Measurements from ENCODE around the gene SYNE1. TPM values are rescaled to one million over a fixed set of nuclear protein-coding genes. Genes with fewer than 3 reads are reported as not detected.

Gene SYNE1
- polyA plus RNA-seq, 2 of the 4 experiments (the other 2 are of a cell fraction): 10.5 to 28.5 TPM

DNA sequence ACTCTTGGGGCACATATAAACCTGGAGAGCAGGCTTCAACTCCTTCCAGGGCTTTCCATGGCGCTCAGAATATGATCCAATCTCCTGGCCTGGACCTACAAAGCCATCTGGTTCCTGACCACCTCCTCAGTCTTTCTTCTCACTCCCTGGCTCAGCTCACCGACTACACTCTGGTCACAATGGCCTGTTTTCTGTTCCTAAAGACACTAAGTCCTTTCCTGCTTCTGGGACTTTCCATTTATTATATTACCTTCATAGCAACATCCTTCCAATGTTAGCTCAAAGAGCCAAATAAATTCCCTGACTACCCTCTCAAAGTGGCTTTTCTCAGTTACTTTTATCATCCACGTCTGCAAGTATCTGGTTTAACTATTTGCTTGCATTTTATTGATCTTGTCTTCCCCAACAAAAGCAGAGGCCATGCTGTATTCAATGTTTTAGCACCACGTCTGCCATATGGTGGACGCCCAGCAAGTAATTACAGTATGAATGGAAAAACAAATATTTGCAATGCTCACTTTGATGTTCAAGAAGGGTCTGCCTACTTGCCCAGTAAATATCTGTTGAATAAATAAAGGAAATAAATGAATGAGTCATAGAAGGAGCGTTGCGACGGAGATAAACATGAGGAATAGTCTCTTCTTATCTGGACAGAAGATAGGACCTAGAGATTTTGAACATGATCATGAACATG lies 501.3 kb downstream of the SYNE1 start:
- peaks cover 14% of the 10 kb centered on the region; the same call in 2 of the 3 replicates for H3K4me1 ChIP-seq
- WGBS (ENCODE audit: missing lambda C conversion rate): 38% methylated on average over 8 of the region's 8 CpGs
- H3K4me3 ChIP-seq: no peak overlapping the region
- DNase-seq (ENCODE audit: low read depth in 1 of 2, low spot score in 1 of 2) (peak; percentile 3 to 32), ATAC-seq (peak in 1 of 2 experiments; percentile 32; a peak in 2 of 6 replicates), FAIRE-seq (no peak)
- H3K27ac ChIP-seq: no peak overlapping the region
- H3K4me2 ChIP-seq: peak overlapping the region; percentile 31; the same call in 2 of the 3 replicates
- no peaks in the 10 kb centered on the region for H3K9me3 ChIP-seq
- POLR2A ChIA-PET: no interaction called here
- TF ChIP-seq JUNB (IDR thresholded peaks at IDR 0.05) (0 out of 2 replicates have a peak, but pooled peaks have one; percentile 21), EHMT2 (IDR thresholded peaks at IDR 0.05; ENCODE audit: low read depth) (no peak), FOSL2 (IDR thresholded peaks at IDR 0.05) (no peak), FOSL2 (CRISPR knock-in tag; IDR thresholded peaks at IDR 0.05) (peak; percentile 63)
- TF ChIP-seq, protein P1, sequence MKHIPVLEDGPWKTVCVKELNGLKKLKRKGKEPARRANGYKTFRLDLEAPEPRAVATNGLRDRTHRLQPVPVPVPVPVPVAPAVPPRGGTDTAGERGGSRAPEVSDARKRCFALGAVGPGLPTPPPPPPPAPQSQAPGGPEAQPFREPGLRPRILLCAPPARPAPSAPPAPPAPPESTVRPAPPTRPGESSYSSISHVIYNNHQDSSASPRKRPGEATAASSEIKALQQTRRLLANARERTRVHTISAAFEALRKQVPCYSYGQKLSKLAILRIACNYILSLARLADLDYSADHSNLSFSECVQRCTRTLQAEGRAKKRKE (CRISPR knock-in tag; IDR thresholded peaks at IDR 0.05; ENCODE audit: low read depth): no peak
- CTCF ChIA-PET: interaction anchor here (0.6 to 2.3 kb wide), 3 partner anchors 11 to 380 kb away, joined by 3 to 5 read pairs (median 3); no protein-coding TSS in a partner anchor

GRCh38 chr6:152130441-152130840 lies 506.7 kb downstream of the SYNE1 start:
- Histone ChIP-seq H3K4me3 (no peak overlapping the region), H3K4me1 (no peaks in the 10 kb centered on the region), H3K4me2 (no peak overlapping the region), H3K9me3 (no peaks in the 10 kb centered on the region), H3K27ac (no peak overlapping the region)
- DNase-seq (ENCODE audit: low read depth in 1 of 2, low spot score in 1 of 2): no peak
- CTCF ChIA-PET: interaction anchor here (1.2 kb wide), 1 partner anchor 364 kb away, joined by 3 read pairs; no protein-coding TSS in a partner anchor
- FAIRE-seq: no peak
- TF ChIP-seq HEYL (CRISPR knock-in tag; IDR thresholded peaks at IDR 0.05): no peak
- no peak for TF ChIP-seq EP300 (IDR thresholded peaks at IDR 0.05)
- no peak for TF ChIP-seq POLR2AphosphoS2 (conservative IDR thresholded peaks at IDR 0.05; ENCODE audit: low read length)
- no peak for TF ChIP-seq SMC3 (IDR thresholded peaks at IDR 0.05)
- TF ChIP-seq, protein P2, sequence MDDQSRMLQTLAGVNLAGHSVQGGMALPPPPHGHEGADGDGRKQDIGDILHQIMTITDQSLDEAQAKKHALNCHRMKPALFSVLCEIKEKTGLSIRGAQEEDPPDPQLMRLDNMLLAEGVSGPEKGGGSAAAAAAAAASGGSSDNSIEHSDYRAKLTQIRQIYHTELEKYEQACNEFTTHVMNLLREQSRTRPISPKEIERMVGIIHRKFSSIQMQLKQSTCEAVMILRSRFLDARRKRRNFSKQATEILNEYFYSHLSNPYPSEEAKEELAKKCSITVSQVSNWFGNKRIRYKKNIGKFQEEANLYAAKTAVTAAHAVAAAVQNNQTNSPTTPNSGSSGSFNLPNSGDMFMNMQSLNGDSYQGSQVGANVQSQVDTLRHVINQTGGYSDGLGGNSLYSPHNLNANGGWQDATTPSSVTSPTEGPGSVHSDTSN (IDR thresholded peaks at IDR 0.05): no peak
- TF ChIP-seq HOXA7 (CRISPR knock-in tag; IDR thresholded peaks at IDR 0.05): no peak
- TF ChIP-seq MAX (IDR thresholded peaks at IDR 0.05): no peak
- no peak for TF ChIP-seq RNF2 (IDR thresholded peaks at IDR 0.05; ENCODE audit: borderline replicate concordance, low read depth)
- TF ChIP-seq RAD21 (conservative IDR thresholded peaks at IDR 0.05 in 1 of 2, IDR thresholded peaks at IDR 0.05 in 1 of 2): no peak
- TF ChIP-seq JUNB (IDR thresholded peaks at IDR 0.05): no peak
- TF ChIP-seq TP53 (CRISPR knock-in tag; IDR thresholded peaks at IDR 0.05): no peak
- TF ChIP-seq, protein P3, sequence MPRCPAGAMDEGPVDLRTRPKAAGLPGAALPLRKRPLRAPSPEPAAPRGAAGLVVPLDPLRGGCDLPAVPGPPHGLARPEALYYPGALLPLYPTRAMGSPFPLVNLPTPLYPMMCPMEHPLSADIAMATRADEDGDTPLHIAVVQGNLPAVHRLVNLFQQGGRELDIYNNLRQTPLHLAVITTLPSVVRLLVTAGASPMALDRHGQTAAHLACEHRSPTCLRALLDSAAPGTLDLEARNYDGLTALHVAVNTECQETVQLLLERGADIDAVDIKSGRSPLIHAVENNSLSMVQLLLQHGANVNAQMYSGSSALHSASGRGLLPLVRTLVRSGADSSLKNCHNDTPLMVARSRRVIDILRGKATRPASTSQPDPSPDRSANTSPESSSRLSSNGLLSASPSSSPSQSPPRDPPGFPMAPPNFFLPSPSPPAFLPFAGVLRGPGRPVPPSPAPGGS (IDR thresholded peaks at IDR 0.05): no peak
- TF ChIP-seq SREBF2 (IDR thresholded peaks at IDR 0.05): no peak
- TF ChIP-seq ZSCAN20 (CRISPR knock-in tag; IDR thresholded peaks at IDR 0.05): no peak
- TF ChIP-seq NFE2L2 (conservative IDR thresholded peaks at IDR 0.05; ENCODE audit: low read length): no peak
- TF ChIP-seq FOXS1 (CRISPR knock-in tag; IDR thresholded peaks at IDR 0.05): no peak
- POLR2A ChIA-PET: no interaction called here
- WGBS (ENCODE audit: missing lambda C conversion rate): 86% methylated on average over 2 of the region's 2 CpGs
- no peak for ATAC-seq

DNA sequence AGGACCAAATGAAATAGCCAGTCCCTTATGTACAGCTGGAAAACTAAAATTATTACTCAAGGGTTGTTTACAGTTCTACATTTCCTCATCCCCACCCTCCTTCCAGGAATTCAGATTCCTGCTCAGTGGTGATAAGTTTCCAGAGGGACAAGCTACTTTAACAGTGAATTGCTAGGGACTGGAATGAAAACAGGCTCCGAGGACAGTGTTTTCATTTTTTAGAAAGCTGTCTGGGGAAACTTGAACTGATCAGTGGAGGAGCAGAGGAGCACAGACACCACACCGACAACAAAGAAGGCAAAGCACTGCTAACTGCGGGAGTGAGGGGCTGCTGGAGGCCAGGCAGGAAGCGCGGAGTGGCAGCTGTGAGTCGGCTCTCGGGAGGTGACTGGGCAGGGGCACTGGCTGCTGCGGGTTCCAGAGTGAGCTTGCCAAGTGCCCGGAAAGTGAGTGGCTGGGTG lies 507.4 kb downstream of the SYNE1 start:
- no peaks in the 10 kb centered on the region for H3K4me1 ChIP-seq
- H3K9me3 ChIP-seq: no peaks in the 10 kb centered on the region
- WGBS (ENCODE audit: missing lambda C conversion rate): 94% methylated on average over 9 of the region's 9 CpGs
- FAIRE-seq (no peak), ATAC-seq (no peak), DNase-seq (ENCODE audit: low read depth in 1 of 2, low spot score in 1 of 2) (no peak)
- ChIA-PET POLR2A (no interaction called here), CTCF (interaction anchor here (0.8 kb wide), 1 partner anchor 16 kb away, joined by 3 read pairs; no protein-coding TSS in a partner anchor)
- H3K4me3 ChIP-seq: no peak overlapping the region
- no peak overlapping the region for H3K27ac ChIP-seq
- TF ChIP-seq ZSCAN20 (CRISPR knock-in tag; IDR thresholded peaks at IDR 0.05) (no peak), TFCP2L1 (CRISPR knock-in tag; IDR thresholded peaks at IDR 0.05) (no peak), FOXS1 (CRISPR knock-in tag; IDR thresholded peaks at IDR 0.05) (no peak), JUNB (IDR thresholded peaks at IDR 0.05) (no peak), NR3C1 (IDR thresholded peaks at IDR 0.05) (no peak)
- TF ChIP-seq, protein P3 (IDR thresholded peaks at IDR 0.05): no peak
- H3K4me2 ChIP-seq: no peak overlapping the region

Data from A549 (cell line).